Activated naive CD4-positive, alpha-beta T cell treated with anti-CD3 and anti-CD28 coated beads, Interleukin-2, amount 10 ng/mL, durations not matched to agents 7 days and 5 days (primary cell): Measurements from ENCODE around the gene MTHFD1L.

Experiments
- CTCF ChIA-PET: fragments of 350-600 bp; sonication (Branson Sonifier 250); formaldehyde crosslinking; loops from one replicate; lab custom pipeline; 2021; ENCODE audit warnings: antibody characterized with exemption; lab: Charles Lee
- DNase-seq: peaks from one replicate; pipeline ENCODE4 v3.0.0-alpha.2; 2020
- H3K27ac Mint-ChIP-seq: one replicate; pipeline ENCODE4 v1.8.0; 2021; ENCODE audit warnings: mild to moderate bottlenecking, moderate library complexity, mixed read lengths
- H3K27me3 Mint-ChIP-seq: one replicate; pipeline ENCODE4 v1.8.0; 2021; ENCODE audit warnings: mild to moderate bottlenecking, mixed read lengths
- H3K36me3 Mint-ChIP-seq: one replicate; pipeline ENCODE4 v1.8.0; 2021; ENCODE audit warnings: mixed read lengths
- H3K4me1 Mint-ChIP-seq: one replicate; pipeline ENCODE4 v1.8.0; 2021; ENCODE audit warnings: mixed read lengths
- H3K4me3 Mint-ChIP-seq: one replicate; pipeline ENCODE4 v1.8.0; 2021; ENCODE audit warnings: mild to moderate bottlenecking, moderate library complexity, mixed read lengths
- H3K9me3 Mint-ChIP-seq: one replicate; pipeline ENCODE4 v1.8.0; 2021; ENCODE audit warnings: mixed read lengths

MTHFD1L gene

DNA sequence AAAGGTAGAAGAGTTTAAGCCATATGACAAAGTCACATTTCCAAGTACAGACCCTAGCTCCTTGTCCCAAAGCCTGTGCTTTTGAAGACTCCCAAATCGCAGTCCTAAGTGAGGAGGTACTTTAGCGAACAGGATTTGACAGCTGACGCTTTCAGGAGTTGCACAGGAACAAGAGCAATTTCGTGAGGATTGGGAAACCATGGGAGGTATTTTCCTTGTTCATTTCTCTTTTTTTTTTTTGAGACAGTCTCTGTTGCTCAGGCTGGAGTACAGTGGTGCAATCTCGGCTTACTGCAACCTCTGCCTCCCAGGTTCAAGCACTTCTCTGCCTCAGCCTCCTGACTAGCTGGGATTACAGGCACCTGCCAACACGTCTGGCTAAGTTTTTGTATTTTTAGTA is 150.6 kb downstream of the MTHFD1L start:
- CTCF ChIA-PET = interaction anchor here (0.7 to 9.1 kb wide), 6 partner anchors 9 to 318 kb away, joined by 3 to 166 read pairs (median 5); no protein-coding TSS in a partner anchor
- DNase-seq = no peak
- H3K27ac Mint-ChIP-seq = no peak overlapping the region
- H3K27me3 Mint-ChIP-seq = no peaks in the 10 kb centered on the region
- H3K4me1 Mint-ChIP-seq = peaks cover 12% of the 10 kb centered on the region
- H3K9me3 Mint-ChIP-seq = no peaks in the 10 kb centered on the region
- no peak overlapping the region for H3K4me3 Mint-ChIP-seq
- H3K36me3 Mint-ChIP-seq = peaks cover 21% of the 10 kb centered on the region

- Mint-ChIP-seq H3K36me3 (peaks cover 21% of the 10 kb centered on the region), H3K27ac (no peak overlapping the region), H3K9me3 (no peaks in the 10 kb centered on the region), H3K4me3 (no peak overlapping the region), H3K4me1 (peaks cover 12% of the 10 kb centered on the region), H3K27me3 (no peaks in the 10 kb centered on the region)
- CTCF ChIA-PET = interaction anchor here (0.6 to 9.1 kb wide), 6 partner anchors 9 to 317 kb away, joined by 3 to 166 read pairs (median 4); no protein-coding TSS in a partner anchor
- DNase-seq = no peak
Measured at GRCh38 chr6:151018046-151018445, 152.5 kb downstream of the MTHFD1L start.

- H3K36me3 Mint-ChIP-seq = peaks cover 22% of the 10 kb centered on the region
- H3K4me3 Mint-ChIP-seq = no peak overlapping the region
- no peak for DNase-seq
- no peaks in the 10 kb centered on the region for H3K27me3 Mint-ChIP-seq
- no peak overlapping the region for H3K27ac Mint-ChIP-seq
- H3K4me1 Mint-ChIP-seq = peaks cover 12% of the 10 kb centered on the region
- no peaks in the 10 kb centered on the region for H3K9me3 Mint-ChIP-seq
- CTCF ChIA-PET = interaction anchor here (1.8 to 9.1 kb wide), 3 partner anchors 127 to 316 kb away, joined by 6 to 166 read pairs (median 6); no protein-coding TSS in a partner anchor
Measured at GRCh38 chr6:151018911-151019782, 153.6 kb downstream of the MTHFD1L start.

GRCh38 chr6:151021896-151022295 is 156.4 kb downstream of the MTHFD1L start:
- H3K4me3 Mint-ChIP-seq = no peak overlapping the region
- peaks cover 10% of the 10 kb centered on the region for H3K36me3 Mint-ChIP-seq
- no peak overlapping the region for H3K27ac Mint-ChIP-seq
- CTCF ChIA-PET = no interaction called here
- H3K4me1 Mint-ChIP-seq = no peaks in the 10 kb centered on the region
- H3K9me3 Mint-ChIP-seq = no peaks in the 10 kb centered on the region
- no peak for DNase-seq
- no peaks in the 10 kb centered on the region for H3K27me3 Mint-ChIP-seq

DNA sequence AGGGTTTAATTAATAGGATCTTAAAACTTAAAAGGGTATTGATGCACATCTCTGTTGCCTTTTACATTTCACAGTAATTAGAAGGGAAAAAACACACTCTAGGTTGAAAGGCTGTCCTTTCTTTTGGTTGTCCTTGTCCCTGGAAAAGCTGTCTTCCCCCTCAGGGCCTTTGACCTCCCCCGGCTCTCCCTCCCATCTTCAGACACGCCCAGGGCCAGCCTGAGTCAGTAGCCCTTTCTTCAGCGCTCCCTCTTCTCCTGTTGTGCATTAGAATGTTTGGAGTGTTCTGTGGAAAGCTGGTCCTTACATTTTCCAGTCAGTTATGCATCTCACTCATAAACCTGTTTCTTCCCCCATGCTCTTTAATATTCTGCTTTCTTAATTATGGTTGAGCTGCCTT is 157.0 kb downstream of the MTHFD1L start:
- no peak for DNase-seq

GRCh38 chr6:151023342-151023741 is 157.8 kb downstream of the MTHFD1L start:
- Mint-ChIP-seq H3K36me3 (peaks cover 19% of the 10 kb centered on the region), H3K4me3 (no peak overlapping the region), H3K9me3 (no peaks in the 10 kb centered on the region), H3K27ac (peak overlapping the region; percentile 60), H3K27me3 (no peaks in the 10 kb centered on the region), H3K4me1 (peaks cover 2% of the 10 kb centered on the region)
- CTCF ChIA-PET = interaction anchor here (2.0 to 2.1 kb wide), 2 partner anchors 8 to 9 kb away, joined by 5 to 11 read pairs; no protein-coding TSS in a partner anchor
- DNase-seq = no peak

More for the DNA sequence above, 157.0 kb downstream of the MTHFD1L start:
- H3K4me1 Mint-ChIP-seq = no peaks in the 10 kb centered on the region
- H3K27me3 Mint-ChIP-seq = no peaks in the 10 kb centered on the region
- CTCF ChIA-PET = no interaction called here
- no peak overlapping the region for H3K4me3 Mint-ChIP-seq
- no peaks in the 10 kb centered on the region for H3K9me3 Mint-ChIP-seq
- peaks cover 11% of the 10 kb centered on the region for H3K36me3 Mint-ChIP-seq
- no peak overlapping the region for H3K27ac Mint-ChIP-seq

GRCh38 chr6:151024597-151024996 is 159.1 kb downstream of the MTHFD1L start:
- CTCF ChIA-PET = interaction anchor here (2.0 to 2.1 kb wide), 2 partner anchors 9 to 10 kb away, joined by 5 to 11 read pairs; no protein-coding TSS in a partner anchor
- no peak overlapping the region for H3K27ac Mint-ChIP-seq
- H3K4me3 Mint-ChIP-seq = no peak overlapping the region
- DNase-seq = no peak
- H3K27me3 Mint-ChIP-seq = no peaks in the 10 kb centered on the region
- H3K4me1 Mint-ChIP-seq = peaks cover 6% of the 10 kb centered on the region
- no peaks in the 10 kb centered on the region for H3K9me3 Mint-ChIP-seq
- peaks cover 22% of the 10 kb centered on the region for H3K36me3 Mint-ChIP-seq

GRCh38 chr6:151025076-151025475 is 159.6 kb downstream of the MTHFD1L start:
- CTCF ChIA-PET = interaction anchor here (2.1 kb wide), 1 partner anchor 11 kb away, joined by 11 read pairs; no protein-coding TSS in a partner anchor
- DNase-seq = no peak
- peaks cover 6% of the 10 kb centered on the region for H3K4me1 Mint-ChIP-seq
- no peak overlapping the region for H3K27ac Mint-ChIP-seq
- H3K4me3 Mint-ChIP-seq = no peak overlapping the region
- H3K36me3 Mint-ChIP-seq = peaks cover 22% of the 10 kb centered on the region
- H3K27me3 Mint-ChIP-seq = no peaks in the 10 kb centered on the region
- H3K9me3 Mint-ChIP-seq = no peaks in the 10 kb centered on the region

DNA sequence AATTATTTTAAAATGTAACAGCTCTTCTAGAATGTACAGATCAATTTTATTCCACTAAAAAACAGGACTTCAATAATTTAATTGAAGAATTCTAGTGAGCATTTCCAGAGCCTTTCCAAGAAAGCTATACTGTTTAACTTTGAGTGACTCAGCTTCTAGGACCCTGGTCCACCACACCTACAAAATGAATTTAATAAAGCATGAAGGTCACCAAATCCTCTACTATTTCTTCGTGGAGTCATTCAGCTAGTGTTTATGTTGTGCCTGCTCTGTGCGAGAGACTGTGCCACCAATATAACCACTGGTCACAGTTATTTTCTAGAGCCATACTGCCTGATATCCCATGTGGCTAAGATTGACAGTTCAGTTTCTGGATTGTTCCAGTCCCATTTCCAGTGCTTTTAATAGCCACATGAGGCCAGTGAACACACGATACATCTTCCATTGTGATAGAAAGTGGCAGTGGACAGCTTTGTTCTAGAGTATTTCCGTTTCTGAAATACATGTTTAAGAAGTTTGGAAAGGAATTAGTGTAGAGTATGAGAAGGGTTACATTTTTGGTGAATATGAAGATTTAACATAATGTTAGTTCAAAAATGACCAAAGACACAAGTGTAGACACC is 160.7 kb downstream of the MTHFD1L start:
- H3K36me3 Mint-ChIP-seq = peaks cover 22% of the 10 kb centered on the region

DNA sequence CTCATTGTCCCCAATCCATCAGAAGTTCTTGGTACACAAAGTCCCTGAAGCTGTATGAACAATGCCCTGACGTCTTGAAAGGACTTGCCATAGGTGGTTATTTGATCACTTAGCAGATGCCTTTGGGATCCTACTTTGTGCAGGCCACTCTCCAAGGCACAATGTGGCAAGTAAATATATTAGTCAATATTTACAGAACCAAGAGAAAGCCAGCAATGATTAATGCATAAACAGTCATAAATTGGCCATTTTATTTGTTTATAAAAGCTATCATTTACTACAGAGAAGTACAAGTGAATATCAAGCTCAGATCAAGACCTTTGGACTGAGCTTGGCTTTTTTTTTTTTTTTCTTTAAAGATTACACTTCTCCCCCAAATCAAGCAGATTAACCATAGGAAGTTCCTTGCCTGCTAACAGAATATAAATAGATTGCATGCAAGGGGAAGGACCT is 161.8 kb downstream of the MTHFD1L start:
- no peaks in the 10 kb centered on the region for H3K27me3 Mint-ChIP-seq
- no peak overlapping the region for H3K4me3 Mint-ChIP-seq
- peaks cover 6% of the 10 kb centered on the region for H3K4me1 Mint-ChIP-seq
- CTCF ChIA-PET = interaction anchor here (0.6 to 1.8 kb wide), 5 partner anchors 13 to 645 kb away, joined by 3 to 10 read pairs (median 4); no protein-coding TSS in a partner anchor
- H3K27ac Mint-ChIP-seq = no peak overlapping the region
- no peaks in the 10 kb centered on the region for H3K9me3 Mint-ChIP-seq
- peaks cover 26% of the 10 kb centered on the region for H3K36me3 Mint-ChIP-seq
- no peak for DNase-seq

More for the DNA sequence above, 160.7 kb downstream of the MTHFD1L start:
- CTCF ChIA-PET = interaction anchor here (1.6 to 1.8 kb wide), 2 partner anchors 12 to 298 kb away, joined by 5 to 10 read pairs; no protein-coding TSS in a partner anchor
- peaks cover 6% of the 10 kb centered on the region for H3K4me1 Mint-ChIP-seq
- H3K4me3 Mint-ChIP-seq = no peak overlapping the region
- no peak overlapping the region for H3K27ac Mint-ChIP-seq
- H3K9me3 Mint-ChIP-seq = no peaks in the 10 kb centered on the region
- no peaks in the 10 kb centered on the region for H3K27me3 Mint-ChIP-seq
- no peak for DNase-seq

DNA sequence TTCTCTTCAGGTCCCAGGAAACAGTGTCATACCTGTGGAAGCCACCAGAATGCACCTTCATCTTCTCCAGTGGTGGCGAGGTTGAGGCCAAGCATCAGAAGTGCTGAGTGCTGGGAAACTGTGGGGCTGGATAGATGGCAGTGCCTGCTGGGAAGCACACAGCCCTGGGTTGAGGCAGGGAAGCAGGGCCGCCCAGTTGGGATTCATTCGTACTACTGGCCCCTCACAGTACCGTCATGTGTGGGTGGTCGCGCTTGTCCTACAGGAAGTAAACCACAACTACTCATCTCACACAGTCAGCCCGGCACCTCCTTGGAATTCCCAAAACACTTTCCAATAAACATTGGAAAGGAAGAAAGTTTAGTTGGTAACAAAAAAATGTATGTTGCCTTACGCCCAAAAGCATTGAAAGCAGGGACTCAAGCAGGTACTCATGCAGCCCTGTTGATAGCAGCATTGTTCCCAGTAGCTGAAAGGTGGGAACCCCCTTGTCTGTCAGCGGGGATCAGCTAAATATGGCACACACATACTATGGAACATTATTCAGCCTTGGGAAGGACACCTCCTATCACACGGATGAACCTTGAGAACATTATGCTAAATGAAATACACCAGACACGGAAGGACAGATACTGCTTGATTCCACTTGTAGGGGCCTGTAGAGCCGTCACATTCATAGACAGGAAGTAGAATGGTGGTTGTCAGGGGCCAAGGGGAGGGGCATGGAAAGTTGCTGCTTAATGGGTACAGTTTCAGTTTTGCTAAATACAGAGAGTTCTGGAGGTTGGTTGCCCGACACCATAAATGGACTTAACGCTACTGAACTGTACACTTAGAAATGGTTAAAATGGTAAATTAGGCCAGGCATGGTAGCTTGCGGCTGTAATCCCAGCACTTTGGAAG is 162.7 kb downstream of the MTHFD1L start:
- CTCF ChIA-PET = interaction anchor here (0.6 to 1.6 kb wide), 3 partner anchors 18 to 644 kb away, joined by 3 to 5 read pairs (median 3); no protein-coding TSS in a partner anchor
- Mint-ChIP-seq H3K27ac (no peak overlapping the region), H3K36me3 (peaks cover 26% of the 10 kb centered on the region), H3K4me1 (peaks cover 6% of the 10 kb centered on the region), H3K9me3 (no peaks in the 10 kb centered on the region), H3K4me3 (no peak overlapping the region), H3K27me3 (no peaks in the 10 kb centered on the region)
- no peak for DNase-seq

DNA sequence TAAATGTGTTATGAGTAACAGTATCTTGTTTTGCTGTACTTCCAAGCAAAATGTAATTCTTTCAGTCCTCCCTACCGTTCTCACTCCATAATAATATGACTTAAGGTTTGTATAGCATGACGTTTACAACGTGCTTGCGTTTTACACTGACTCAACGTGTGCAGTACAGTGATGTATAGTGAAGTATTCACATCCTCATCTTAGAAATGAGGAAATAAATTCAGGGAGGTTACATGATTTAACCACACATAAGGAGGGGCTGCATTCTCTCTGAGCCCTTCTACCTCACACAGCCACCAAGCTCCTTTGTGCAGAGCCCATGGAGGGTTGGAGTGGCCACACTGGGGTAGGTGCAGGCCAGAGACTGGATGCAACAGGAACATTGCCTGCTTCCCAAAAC is 164.5 kb downstream of the MTHFD1L start:
- no peak for DNase-seq
- Mint-ChIP-seq H3K27ac (no peak overlapping the region), H3K4me3 (no peak overlapping the region), H3K36me3 (peaks cover 31% of the 10 kb centered on the region), H3K9me3 (no peaks in the 10 kb centered on the region), H3K27me3 (no peaks in the 10 kb centered on the region), H3K4me1 (peaks cover 6% of the 10 kb centered on the region)
- CTCF ChIA-PET = interaction anchor here (1.3 kb wide), 1 partner anchor 16 kb away, joined by 6 read pairs; no protein-coding TSS in a partner anchor

DNA sequence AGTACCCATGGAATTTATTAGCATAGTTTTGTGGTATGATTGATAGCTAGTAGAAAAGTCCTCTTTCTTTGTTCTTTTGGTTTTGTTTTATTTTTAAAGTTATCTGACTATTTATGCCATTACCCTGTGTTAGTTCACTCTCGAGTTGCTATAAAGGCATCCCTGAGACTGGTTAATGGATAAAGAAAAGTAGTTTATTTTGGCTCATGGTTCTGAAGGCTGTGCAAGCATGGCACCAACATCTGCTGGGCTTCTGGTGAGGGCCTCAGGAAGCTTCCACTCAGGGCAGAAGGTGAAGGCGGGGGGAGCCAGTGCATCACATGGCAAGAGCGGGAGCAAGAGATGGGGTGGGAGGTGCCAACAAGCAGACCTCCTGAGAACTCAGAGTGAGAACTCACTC is 166.5 kb downstream of the MTHFD1L start:
- H3K27ac Mint-ChIP-seq = no peak overlapping the region
- H3K36me3 Mint-ChIP-seq = peaks cover 38% of the 10 kb centered on the region
- H3K9me3 Mint-ChIP-seq = no peaks in the 10 kb centered on the region
- peaks cover 6% of the 10 kb centered on the region for H3K4me1 Mint-ChIP-seq
- CTCF ChIA-PET = interaction anchor here (0.6 kb wide), 1 partner anchor 1369 kb away, joined by 3 read pairs; no protein-coding TSS in a partner anchor
- H3K27me3 Mint-ChIP-seq = no peaks in the 10 kb centered on the region
- H3K4me3 Mint-ChIP-seq = no peak overlapping the region
- no peak for DNase-seq
